Astrocyte of the cerebellum (primary cell): ENCODE data around the gene KDM5B.
"Not testable (repeated sequence)": the region's sequence is repeated elsewhere in the genome, so short reads cannot be mapped to it uniquely, and the experiment has no call there.

Experiments
- DNase-seq: peaks from one replicate; pipeline ENCODE4 v3.0.0-alpha.2; 2011; ENCODE audit warnings: low read depth
- H3K4me3 ChIP-seq: 2 replicates; pipeline ENCODE4 v1.5.1; 2011; ENCODE audit warnings: mild to moderate bottlenecking, low read depth, low read length, moderate library complexity
- CTCF ChIP-seq: IDR thresholded peaks from 2 replicates; pipeline ENCODE4 v1.5.1; 2012; ENCODE audit warnings: low read length, low read depth, moderate library complexity, mild to moderate bottlenecking; ENCODE audit errors: missing control alignments
- in situ Hi-C: cut with HindIII; loops from 2 replicates; pipeline ENCODE4 v1.10.0; 2017; ENCODE audit warnings: low sequenced_read_pairs

The KDM5B gene

GRCh38 chr1:202750761-202751160, 57.5 kb downstream of the KDM5B start:
- DNase-seq, result no peak
- no peak overlapping the region for H3K4me3 ChIP-seq
- in situ Hi-C loops, result no loop called here
- TF ChIP-seq CTCF, result no peak

GRCh38 chr1:202750024-202750423, 58.2 kb downstream of the KDM5B start:
- in situ Hi-C loops, result no loop called here

GRCh38 chr1:202745323-202745888, 62.8 kb downstream of the KDM5B start:
- no peak overlapping the region for H3K4me3 ChIP-seq
- TF ChIP-seq CTCF, result no peak
- no peak for DNase-seq
- in situ Hi-C loops, result no loop called here

More at GRCh38 chr1:202750024-202750423, 58.2 kb downstream of the KDM5B start:
- no peak for TF ChIP-seq CTCF
- H3K4me3 ChIP-seq, result no peak overlapping the region
- DNase-seq, result no peak

GRCh38 chr1:202744770-202745169, 63.5 kb downstream of the KDM5B start:
- in situ Hi-C loops, DNase-seq: not testable (repeated sequence)

DNA sequence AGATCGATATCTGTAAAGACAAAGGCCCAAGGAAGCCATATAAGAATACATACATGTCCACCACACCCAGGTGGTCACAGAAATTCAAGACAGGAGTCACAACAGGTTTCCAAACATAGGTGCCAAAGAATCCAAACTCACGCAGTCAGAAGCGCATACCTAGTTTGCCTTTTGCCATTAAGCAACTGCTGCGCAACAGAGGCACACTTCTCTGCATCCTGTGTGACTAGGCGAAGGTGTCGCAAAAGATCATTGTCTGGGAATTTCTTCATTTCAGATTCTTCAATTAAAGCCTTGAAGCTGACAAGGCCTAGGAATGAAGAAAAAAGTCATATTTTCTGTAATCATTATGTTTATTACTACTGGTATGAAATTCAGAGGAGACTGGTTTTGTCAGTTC, 65.7 kb downstream of the KDM5B start:
- in situ Hi-C loops, result no loop called here
- H3K4me3 ChIP-seq, result no peak overlapping the region
- TF ChIP-seq CTCF, result no peak
- DNase-seq, result no peak

More at GRCh38 chr1:202744770-202745169, 63.5 kb downstream of the KDM5B start:
- H3K4me3 ChIP-seq, result not testable (repeated sequence)

GRCh38 chr1:202733251-202733650, 75.0 kb downstream of the KDM5B start:
- no peak overlapping the region for H3K4me3 ChIP-seq
- DNase-seq, result no peak
- TF ChIP-seq CTCF, result no peak
- in situ Hi-C loops, result no loop called here

- in situ Hi-C loops, result no loop called here
- H3K4me3 ChIP-seq, result no peak overlapping the region
- no peak for TF ChIP-seq CTCF
- DNase-seq, result no peak
Measured at GRCh38 chr1:202728951-202729350, 79.3 kb downstream of the KDM5B start.
